Measurements from ENCODE around the gene PRR33. TPM values are rescaled to one million over a fixed set of nuclear protein-coding genes. Genes with fewer than 3 reads are reported as not detected.
A peak's percentile ranks its signal among the peaks of the same experiment; 100 is the strongest.

Gene PRR33
- total and polyA plus RNA-seq, 10 of the 15 experiments (the other 5 are each of a cell fraction or from before 2014, with no cell fraction given): 0.02 to 1.0 (median 0.38) TPM; not detected in 6

DNA sequence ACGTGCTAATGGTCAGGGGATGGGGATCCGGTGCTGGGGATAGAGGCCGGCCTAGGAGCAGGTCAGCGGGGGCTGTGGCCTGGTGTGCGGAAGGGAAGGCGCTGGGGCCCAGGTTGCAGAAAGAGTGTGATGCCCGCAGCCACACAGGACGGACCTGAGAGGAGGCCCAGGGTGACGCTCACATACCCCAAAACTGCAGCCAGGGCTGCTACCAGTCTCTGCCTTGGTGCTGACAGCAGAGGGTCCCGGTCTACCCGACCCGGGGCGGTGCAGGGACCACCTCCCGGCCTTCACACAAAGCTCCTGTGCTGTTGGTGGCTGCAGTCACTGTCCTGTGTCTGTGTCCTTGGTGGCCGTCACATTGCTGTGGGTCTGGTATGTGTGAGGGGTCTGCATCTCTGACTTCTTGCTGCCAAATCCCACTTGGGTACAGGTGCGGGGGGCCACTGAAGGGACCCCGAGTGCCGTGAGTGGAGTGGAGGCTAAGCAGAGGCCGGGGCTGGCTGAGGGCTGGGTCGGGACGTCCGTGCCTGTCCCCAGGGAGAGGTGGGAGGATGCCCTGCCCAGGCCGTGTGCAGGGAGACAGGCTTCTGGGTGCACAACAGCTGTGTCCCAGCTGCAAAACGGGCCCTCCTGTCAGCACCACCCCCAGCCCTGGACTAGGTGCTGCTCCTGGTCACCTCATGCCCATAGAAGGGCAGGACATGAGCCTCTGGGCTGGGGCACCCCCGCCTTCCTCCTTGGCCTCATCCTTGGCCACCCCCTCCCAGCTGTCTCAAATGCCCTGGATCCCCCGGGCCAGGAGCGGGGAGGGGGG is 37.4 kb downstream of the PRR33 start (continued):
- TF ChIP-seq, protein P1, sequence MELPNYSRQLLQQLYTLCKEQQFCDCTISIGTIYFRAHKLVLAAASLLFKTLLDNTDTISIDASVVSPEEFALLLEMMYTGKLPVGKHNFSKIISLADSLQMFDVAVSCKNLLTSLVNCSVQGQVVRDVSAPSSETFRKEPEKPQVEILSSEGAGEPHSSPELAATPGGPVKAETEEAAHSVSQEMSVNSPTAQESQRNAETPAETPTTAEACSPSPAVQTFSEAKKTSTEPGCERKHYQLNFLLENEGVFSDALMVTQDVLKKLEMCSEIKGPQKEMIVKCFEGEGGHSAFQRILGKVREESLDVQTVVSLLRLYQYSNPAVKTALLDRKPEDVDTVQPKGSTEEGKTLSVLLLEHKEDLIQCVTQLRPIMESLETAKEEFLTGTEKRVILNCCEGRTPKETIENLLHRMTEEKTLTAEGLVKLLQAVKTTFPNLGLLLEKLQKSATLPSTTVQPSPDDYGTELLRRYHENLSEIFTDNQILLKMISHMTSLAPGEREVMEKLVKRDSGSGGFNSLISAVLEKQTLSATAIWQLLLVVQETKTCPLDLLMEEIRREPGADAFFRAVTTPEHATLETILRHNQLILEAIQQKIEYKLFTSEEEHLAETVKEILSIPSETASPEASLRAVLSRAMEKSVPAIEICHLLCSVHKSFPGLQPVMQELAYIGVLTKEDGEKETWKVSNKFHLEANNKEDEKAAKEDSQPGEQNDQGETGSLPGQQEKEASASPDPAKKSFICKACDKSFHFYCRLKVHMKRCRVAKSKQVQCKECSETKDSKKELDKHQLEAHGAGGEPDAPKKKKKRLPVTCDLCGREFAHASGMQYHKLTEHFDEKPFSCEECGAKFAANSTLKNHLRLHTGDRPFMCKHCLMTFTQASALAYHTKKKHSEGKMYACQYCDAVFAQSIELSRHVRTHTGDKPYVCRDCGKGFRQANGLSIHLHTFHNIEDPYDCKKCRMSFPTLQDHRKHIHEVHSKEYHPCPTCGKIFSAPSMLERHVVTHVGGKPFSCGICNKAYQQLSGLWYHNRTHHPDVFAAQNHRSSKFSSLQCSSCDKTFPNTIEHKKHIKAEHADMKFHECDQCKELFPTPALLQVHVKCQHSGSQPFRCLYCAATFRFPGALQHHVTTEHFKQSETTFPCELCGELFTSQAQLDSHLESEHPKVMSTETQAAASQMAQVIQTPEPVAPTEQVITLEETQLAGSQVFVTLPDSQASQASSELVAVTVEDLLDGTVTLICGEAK (IDR thresholded peaks at IDR 0.05; ENCODE audit: borderline replicate concordance): no peak; the same call in 1 of the 2 replicates
- TF ChIP-seq SMC3 (IDR thresholded peaks at IDR 0.05; ENCODE audit: borderline replicate concordance, low read length) (no peak), SUPT20H (IDR thresholded peaks at IDR 0.05; ENCODE audit: borderline replicate concordance, control insufficient read depth, low read depth, low read length) (no peak), PKNOX1 (IDR thresholded peaks at IDR 0.05) (no peak), FOS (IDR thresholded peaks at IDR 0.05; ENCODE audit: borderline replicate concordance, extremely low read depth, insufficient read length) (no peak), CBX5 (IDR thresholded peaks at IDR 0.05; ENCODE audit: low read depth) (no peak), TARDBP (IDR thresholded peaks at IDR 0.05; ENCODE audit: borderline replicate concordance) (no peak), ZNF274 (IDR thresholded peaks at IDR 0.05; ENCODE audit: insufficient read depth, insufficient read length) (no peak), CHD1 (IDR thresholded peaks at IDR 0.05; ENCODE audit: low read depth, low read length) (no peak), PRDM15 (CRISPR knock-in tag; IDR thresholded peaks at IDR 0.05) (no peak), RELA (IDR thresholded peaks at IDR 0.05; ENCODE audit: borderline replicate concordance, partially characterized antibody) (no peak), POLR2AphosphoS5 (IDR thresholded peaks at IDR 0.05; ENCODE audit: low read length) (peak; percentile 90), MYB (IDR thresholded peaks at IDR 0.05; ENCODE audit: borderline replicate concordance, low read depth, low read length) (no peak), SREBF1 (IDR thresholded peaks at IDR 0.05; ENCODE audit: low read length) (no peak), POLR2A (IDR thresholded peaks at IDR 0.05; ENCODE audit: low read depth, low read length) (peak; percentile 49; the same call in 1 of the 2 replicates), NKRF (conservative IDR thresholded peaks at IDR 0.05) (peak; percentile 87), STAT1 (conservative IDR thresholded peaks at IDR 0.05) (no peak), EP300 (IDR thresholded peaks at IDR 0.05; ENCODE audit: borderline replicate concordance in 1 of 2, control insufficient read depth in 1 of 2, low read depth in 2 of 2, low read length in 2 of 2) (no peak), ZNF24 (IDR thresholded peaks at IDR 0.05) (no peak)
